Activated naive CD8-positive, alpha-beta T cell treated with anti-CD3 and anti-CD28 coated beads, Interleukin-2, amount 50 U/mL, for 16 hours (primary cell): ENCODE data around the gene TMEM217.

ENCODE experiments used
- DNase-seq: peaks from one replicate; pipeline ENCODE4 v3.0.0-alpha.2; 2020; ENCODE audit warnings: low read depth, low spot score

Gene TMEM217

GRCh38 chr6:37280162-37280887, 22.4 kb upstream of the TMEM217 start:
- no peak for DNase-seq

DNA sequence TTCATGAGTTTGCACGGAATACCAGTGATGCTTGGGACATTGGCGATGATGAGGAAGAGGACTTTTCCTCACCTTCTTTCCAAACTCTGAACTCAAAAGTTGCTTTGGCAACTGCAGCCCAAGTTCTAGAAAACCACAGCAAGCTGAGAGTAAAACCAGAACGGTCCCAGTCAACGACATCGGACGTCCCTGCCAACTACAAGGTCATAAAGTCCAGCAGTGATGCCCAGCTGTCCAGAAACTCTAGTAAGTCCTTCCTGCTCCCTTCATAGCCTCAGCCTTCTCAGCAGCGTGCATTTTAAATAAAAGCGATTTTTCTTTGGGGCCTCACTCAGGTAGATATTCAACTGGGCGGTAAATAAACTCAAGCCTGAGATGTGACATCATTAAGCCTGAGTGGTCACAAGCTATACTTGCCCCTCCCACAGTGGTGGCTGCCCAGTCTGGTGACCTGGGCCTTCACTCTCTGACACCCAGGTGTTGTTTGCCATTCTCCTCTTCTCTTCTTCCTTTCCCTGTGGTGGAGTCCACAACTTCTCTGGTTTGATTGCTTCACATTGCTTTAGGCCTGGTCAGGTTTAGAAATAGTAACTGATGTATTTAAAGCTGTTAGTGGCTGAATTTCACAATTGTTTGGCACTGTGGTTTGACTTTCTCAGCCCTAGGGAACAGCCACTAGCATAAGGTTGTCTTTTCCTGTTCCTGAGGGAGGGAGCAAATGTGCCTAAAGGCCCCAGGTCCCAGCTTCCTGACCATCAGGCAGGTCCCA, 21.6 kb upstream of the TMEM217 start:
- no peak for DNase-seq

DNA sequence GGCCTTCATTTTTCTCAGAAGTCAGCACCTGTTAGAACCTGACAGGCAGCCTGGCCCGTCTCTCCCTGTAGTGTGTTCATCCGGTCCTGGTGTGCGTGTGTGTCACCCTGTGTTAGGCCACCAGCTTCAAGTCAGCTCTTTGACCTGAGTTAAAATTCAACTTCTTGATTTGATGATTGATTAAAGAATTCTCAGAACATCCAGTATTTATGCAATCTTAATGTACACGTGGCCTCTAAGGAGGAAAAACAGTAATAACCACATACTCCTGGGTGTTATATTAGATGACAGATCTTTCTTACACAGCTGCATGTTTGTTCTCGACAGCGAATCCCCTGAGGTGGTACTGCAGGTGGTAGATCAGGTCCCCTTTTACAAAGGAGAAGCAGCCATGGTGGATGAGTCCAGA, 19.1 kb upstream of the TMEM217 start:
- no peak for DNase-seq

DNA sequence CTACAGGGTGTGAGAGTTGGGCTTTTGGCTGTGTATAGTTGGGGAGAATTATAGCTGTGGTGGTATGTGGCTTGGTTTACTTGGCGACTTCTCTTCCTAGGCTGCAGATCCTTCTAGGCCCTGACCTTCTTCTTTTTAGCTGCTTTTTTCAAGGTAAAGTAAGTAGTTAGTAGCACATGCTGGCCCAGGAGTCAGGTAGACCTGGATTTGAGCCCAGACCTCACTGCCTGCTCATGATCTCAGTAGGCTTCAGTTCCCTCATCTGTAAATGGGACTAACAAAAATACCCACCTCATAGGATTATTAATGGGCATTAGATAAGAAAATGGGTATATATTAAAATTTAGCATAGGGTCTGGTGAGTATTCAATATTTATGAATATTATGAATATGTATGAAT, 17.4 kb upstream of the TMEM217 start:
- no peak for DNase-seq

GRCh38 chr6:37273690-37274089, 15.7 kb upstream of the TMEM217 start:
- DNase-seq: no peak

- no peak for DNase-seq
Observed at GRCh38 chr6:37272834-37273566, 15.1 kb upstream of the TMEM217 start.

DNA sequence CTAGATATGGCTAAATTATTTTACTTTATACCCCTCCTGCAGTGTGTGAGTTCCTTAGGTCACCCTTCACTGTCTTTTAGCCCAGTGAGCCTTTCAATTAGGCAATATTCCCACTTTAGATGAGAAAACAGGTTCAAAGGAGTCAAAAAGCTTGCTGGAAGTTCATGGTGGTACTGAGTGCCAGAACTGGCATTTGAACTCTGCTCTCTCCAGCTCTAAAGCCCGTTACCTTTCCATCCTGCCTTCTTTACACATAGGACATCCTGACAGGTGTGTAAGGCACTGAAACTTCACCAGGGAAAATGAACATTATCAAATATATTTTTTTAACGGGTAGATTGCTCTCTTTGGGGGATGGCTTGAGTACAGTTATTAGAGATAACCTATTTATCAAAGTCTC, 11.2 kb upstream of the TMEM217 start:
- no peak for DNase-seq

- no peak for DNase-seq
Observed at GRCh38 chr6:37265860-37266259, 7.9 kb upstream of the TMEM217 start.

- no peak for DNase-seq
Observed at GRCh38 chr6:37265001-37265400, 7.1 kb upstream of the TMEM217 start.

DNA sequence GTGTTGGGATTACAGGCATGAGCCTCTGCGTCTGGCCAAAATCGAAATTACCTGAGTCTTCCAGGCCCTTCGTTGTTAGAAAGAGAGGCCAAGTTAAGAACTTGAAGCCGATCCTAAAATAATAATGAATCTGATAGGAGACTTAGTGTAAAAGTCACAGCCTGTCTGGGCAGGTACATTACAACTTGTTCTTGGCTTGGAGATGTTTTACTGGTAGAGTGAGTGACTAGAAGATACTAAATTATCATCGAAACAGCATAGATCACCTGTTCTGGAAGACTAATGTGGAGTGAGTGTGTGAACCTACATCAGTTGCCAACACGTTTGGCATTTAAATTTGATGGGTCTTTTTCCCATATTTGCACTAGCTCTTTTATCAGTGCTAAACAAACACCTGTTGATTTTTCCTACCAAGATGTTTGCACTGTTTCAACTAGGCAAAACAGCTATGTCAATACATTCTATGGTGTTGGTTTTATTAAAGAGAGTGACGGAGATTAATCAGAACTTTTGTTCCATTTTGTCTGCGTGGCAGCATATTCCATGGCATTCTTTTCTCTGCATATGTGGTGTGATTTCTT, 4.6 kb upstream of the TMEM217 start:
- no peak for DNase-seq

- no peak for DNase-seq
Observed at GRCh38 chr6:37261198-37261597, 3.3 kb upstream of the TMEM217 start.

GRCh38 chr6:37260444-37260843, 2.5 kb upstream of the TMEM217 start:
- DNase-seq: no peak

- DNase-seq: no peak
Observed at GRCh38 chr6:37260040-37260439, 2.1 kb upstream of the TMEM217 start.

GRCh38 chr6:37259191-37259590, 1.2 kb upstream of the TMEM217 start:
- DNase-seq: no peak

DNA sequence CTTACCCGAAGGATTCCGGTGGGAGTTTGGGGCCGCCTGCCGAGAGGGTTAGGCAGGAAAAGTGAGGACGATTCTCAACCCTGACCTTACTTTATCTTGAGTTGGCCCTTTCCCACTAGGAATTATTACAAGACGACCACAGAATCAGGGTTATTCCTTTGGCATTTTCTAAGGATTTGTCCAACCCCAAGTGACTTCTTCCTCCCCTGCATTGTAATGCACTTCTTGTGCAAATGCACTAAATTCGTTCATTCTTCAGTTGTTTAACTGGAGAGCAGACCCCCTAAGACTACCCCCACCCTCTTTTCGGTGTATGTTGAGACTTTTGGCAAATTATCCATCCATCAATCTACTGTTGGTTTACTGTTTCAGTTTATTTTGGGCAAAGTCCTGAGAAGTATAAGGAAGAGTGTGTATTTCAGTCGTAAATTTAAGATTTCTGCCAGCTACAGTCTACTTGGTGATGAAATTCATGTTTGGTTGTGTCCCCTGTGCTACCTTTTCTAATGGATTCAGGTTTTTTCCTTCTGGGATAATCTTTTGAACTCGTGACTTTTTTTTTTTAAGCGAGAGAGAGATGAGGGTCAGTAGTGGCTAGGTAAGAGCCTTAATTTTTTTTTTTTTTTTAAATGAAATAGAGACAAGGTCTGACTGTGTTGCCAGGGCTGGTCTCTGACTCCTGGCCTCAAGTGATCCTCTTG, 611 bp upstream of the TMEM217 start:
- no peak for DNase-seq

DNA sequence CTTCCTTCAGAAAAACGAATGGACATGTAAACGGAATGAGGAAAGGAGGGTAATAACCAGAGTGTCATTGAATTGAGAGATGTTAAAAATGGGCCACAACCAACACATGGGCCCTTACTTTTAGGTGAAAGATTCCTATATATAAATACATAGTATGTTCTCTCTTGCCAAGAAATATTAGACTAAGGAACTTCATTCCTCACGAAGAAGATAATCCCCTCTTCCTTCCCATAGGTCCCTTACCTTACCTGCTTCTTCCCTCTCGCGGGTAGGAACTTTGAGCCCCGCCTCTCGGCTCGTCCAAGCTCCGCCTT, 667 bp downstream of the TMEM217 start:
- DNase-seq: no peak

- no peak for DNase-seq
Observed at GRCh38 chr6:37256692-37257319, 1.1 kb downstream of the TMEM217 start.

- no peak for DNase-seq
Observed at GRCh38 chr6:37254881-37255280, 3.1 kb downstream of the TMEM217 start.

DNA sequence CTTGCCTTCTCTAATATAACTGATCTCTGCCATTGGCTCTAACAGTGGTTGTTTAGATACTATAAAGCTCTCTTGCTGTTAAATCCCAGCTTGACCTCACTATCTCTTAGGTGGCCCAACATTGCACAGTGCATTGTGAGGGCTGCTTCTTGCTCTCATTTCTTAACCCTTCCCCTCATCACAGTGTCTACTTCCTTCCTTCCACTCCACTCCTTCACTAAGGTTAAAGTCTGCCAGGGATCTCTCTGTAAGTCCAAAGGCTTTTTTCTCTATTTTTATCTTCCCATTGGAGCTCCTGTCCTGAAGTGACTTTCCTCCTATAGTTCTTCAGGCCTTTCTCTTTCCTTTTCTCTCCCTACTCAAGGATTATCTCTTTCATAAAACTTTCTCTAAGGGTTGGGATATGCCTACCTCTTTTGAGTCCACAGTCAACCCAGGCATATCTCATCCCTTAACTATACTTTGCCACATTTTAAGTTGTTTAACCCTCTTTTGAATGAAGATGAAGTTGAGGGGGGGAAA, 4.4 kb downstream of the TMEM217 start:
- DNase-seq: no peak

- no peak for DNase-seq
Observed at GRCh38 chr6:37251211-37251780, 6.6 kb downstream of the TMEM217 start.
